SU-DHL-6 (cell line): ENCODE results near the gene KCNH1.

ENCODE experiments used
- CTCF ChIP-seq: fragments of 200-600 bp; sonication (generic); IDR thresholded peaks from one replicate; pipeline ENCODE4 v1.5.1; 2017; ENCODE audit warnings: antibody characterized with exemption, mild to moderate bottlenecking, low read length, moderate library complexity; ENCODE audit not compliant: insufficient read depth, poor library complexity, severe bottlenecking
- EZH2phosphoT487 ChIP-seq: fragments of 200-600 bp; sonication (generic), shearing (Covaris generic); conservative IDR thresholded peaks from 2 replicates; pipeline ENCODE4 v1.6.1; 2018; ENCODE audit warnings: mild to moderate bottlenecking, antibody characterized with exemption, low read length, moderate library complexity, mixed read lengths

- no peak for TF ChIP-seq CTCF
- no peak for TF ChIP-seq EZH2phosphoT487
Observed at GRCh38 chr1:210627755-210628154, 506.2 kb downstream of the KCNH1 start.
